Loucy (cell line): ENCODE results near the gene CHRM2.
"Not testable (repeated sequence)": the region's sequence is repeated elsewhere in the genome, so short reads cannot be mapped to it uniquely, and the experiment has no call there.

Source experiments
- H2AFZ ChIP-seq: fragments of 200-600 bp; sonication (generic); 2 replicates; pipeline ENCODE4 v1.6.0; 2016; ENCODE audit warnings: antibody characterized with exemption, mild to moderate bottlenecking, low read length, moderate library complexity
- H3F3A ChIP-seq: fragments of 200-600 bp; 2 replicates; pipeline ENCODE4 v1.6.0; 2016; ENCODE audit warnings: antibody characterized with exemption, low read depth, mild to moderate bottlenecking
- H3K27me3 ChIP-seq: fragments of 200-600 bp; sonication (generic); 2 replicates; pipeline ENCODE4 v1.6.1; 2014; ENCODE audit warnings: low read length, mild to moderate bottlenecking; ENCODE audit not compliant: insufficient read depth, poor library complexity, severe bottlenecking
- H3K36me3 ChIP-seq: fragments of 200-600 bp; sonication (generic); 2 replicates; pipeline ENCODE4 v1.6.1; 2016; ENCODE audit warnings: low read length; ENCODE audit not compliant: insufficient read depth
- H3K4me1 ChIP-seq: fragments of 200-600 bp; sonication (generic); 2 replicates; pipeline ENCODE4 v1.5.1; 2014; ENCODE audit warnings: low read length, mild to moderate bottlenecking; ENCODE audit not compliant: insufficient read depth, poor library complexity, severe bottlenecking
- H3K4me2 ChIP-seq: fragments of 200-600 bp; sonication (generic); 2 replicates; pipeline ENCODE4 v1.6.0; 2014; ENCODE audit warnings: antibody characterized with exemption, low read length, low read depth, mild to moderate bottlenecking; ENCODE audit not compliant: poor library complexity, severe bottlenecking
- H3K4me3 ChIP-seq: fragments of 200-600 bp; sonication (generic); 2 replicates; pipeline ENCODE4 v1.5.1; 2014; ENCODE audit warnings: low read length, mild to moderate bottlenecking, mixed read lengths; ENCODE audit not compliant: poor library complexity, severe bottlenecking
- H3K79me2 ChIP-seq: fragments of 200-600 bp; sonication (generic); 2 replicates; pipeline ENCODE4 v1.6.1; 2014; ENCODE audit warnings: low read length; ENCODE audit not compliant: insufficient read depth
- H3K9ac ChIP-seq: fragments of 200-600 bp; sonication (generic); 2 replicates; pipeline ENCODE4 v1.6.0; 2014; ENCODE audit warnings: mild to moderate bottlenecking, low read depth, low read length, moderate library complexity; ENCODE audit not compliant: poor library complexity, severe bottlenecking
- H3K9me2 ChIP-seq: fragments of 200-600 bp; sonication (generic); replicated peaks from 2 replicates; pipeline ENCODE4 v1.6.1; 2016; ENCODE audit warnings: low read depth, low read length, mixed read lengths
- H3K9me3 ChIP-seq: fragments of 200-600 bp; sonication (generic); 2 replicates; pipeline ENCODE4 v1.6.1; 2014; ENCODE audit warnings: mild to moderate bottlenecking, antibody characterized with exemption, low read length, low read depth; ENCODE audit not compliant: insufficient read depth
- H4K20me1 ChIP-seq: fragments of 200-600 bp; sonication (generic); 2 replicates; pipeline ENCODE4 v1.6.0; 2014; ENCODE audit warnings: antibody characterized with exemption, low read length, mild to moderate bottlenecking; ENCODE audit not compliant: insufficient read depth, poor library complexity, severe bottlenecking
- EZH2phosphoT487 ChIP-seq: fragments of 200-600 bp; IDR thresholded peaks from 2 replicates; pipeline ENCODE4 v1.6.1; 2018; ENCODE audit warnings: antibody characterized with exemption, mild to moderate bottlenecking, moderate library complexity, borderline replicate concordance
- TF ChIP-seq, protein P1 (sequence below): fragments of 200-600 bp; sonication (generic); conservative IDR thresholded peaks from 2 replicates; pipeline ENCODE4 v1.5.1; 2014; ENCODE audit warnings: mild to moderate bottlenecking, antibody characterized with exemption, low read length

Gene CHRM2

DNA sequence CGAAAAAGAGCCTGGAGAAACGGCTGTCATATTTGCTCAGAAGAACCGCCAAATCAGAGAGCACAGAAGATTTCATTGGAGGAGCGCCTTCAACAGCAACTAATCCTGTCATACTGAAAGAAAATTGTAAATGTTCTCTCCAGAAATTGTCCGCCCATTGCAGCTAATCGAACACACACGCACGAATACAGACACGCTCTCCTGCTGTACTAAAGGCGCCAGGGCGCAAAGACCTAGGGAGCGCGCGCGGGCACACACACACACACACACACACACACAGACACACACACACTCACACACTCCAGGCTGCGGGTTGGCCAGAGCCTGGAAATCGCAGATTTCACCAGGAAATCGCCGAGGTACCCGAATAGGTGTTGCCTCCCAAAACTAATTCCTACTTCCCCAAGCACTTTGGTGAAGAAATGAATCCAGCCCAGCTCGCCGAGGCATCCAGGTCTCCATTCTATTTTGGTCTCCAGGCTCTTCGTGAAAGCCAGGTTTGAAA is at the start of gene CHRM2:
CHRM2 (plus strand) TSS at position 157 of the 505 bp plus-strand sequence. CDS start 146,214 bp downstream, outside the sequence.
- H3K9ac ChIP-seq = no peak within 1 kb of the TSS

DNA sequence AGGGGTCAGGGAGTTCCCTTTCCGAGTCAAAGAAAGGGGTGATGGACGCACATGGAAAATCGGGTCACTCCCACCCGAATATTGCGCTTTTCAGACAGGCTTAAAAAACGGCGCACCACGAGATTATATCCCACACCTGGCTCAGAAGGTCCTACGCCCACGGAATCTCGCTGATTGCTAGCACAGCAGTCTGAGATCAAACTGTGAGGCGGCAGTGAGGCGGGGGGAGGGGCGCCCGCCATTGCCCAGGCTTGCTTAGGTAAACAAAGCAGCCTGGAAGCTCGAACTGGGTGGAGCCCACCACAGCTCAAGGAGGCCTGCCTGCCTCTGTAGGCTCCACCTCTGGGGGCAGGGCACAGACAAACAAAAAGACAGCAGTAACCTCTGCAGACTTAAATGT is 37.1 kb upstream of the CHRM2 start:
- H3K9me3 ChIP-seq, H3F3A ChIP-seq, H3K4me1 ChIP-seq, H3K36me3 ChIP-seq, H3K4me3 ChIP-seq, H3K79me2 ChIP-seq, H3K9me2 ChIP-seq, H3K4me2 ChIP-seq, H3K9ac ChIP-seq, H4K20me1 ChIP-seq, H3K27me3 ChIP-seq, H2AFZ ChIP-seq: not testable (repeated sequence)

More for the DNA sequence above, at the start of gene CHRM2:
- Histone ChIP-seq H3K27me3 (no peaks in the 10 kb centered on the region), H3K36me3 (no peaks in the 10 kb centered on the region), H3K9me2 (no peaks in the 10 kb centered on the region), H3K79me2 (no peaks in the 10 kb centered on the region), H3K9me3 (no peaks in the 10 kb centered on the region), H3K4me2 (no peak within 1 kb of the TSS), H3F3A (no peaks in the 10 kb centered on the region), H4K20me1 (no peaks in the 10 kb centered on the region), H3K4me3 (no peak within 1 kb of the TSS), H3K4me1 (no peaks in the 10 kb centered on the region), H2AFZ (no peak within 1 kb of the TSS)
- no peak for TF ChIP-seq EZH2phosphoT487
- TF ChIP-seq, protein P1, sequence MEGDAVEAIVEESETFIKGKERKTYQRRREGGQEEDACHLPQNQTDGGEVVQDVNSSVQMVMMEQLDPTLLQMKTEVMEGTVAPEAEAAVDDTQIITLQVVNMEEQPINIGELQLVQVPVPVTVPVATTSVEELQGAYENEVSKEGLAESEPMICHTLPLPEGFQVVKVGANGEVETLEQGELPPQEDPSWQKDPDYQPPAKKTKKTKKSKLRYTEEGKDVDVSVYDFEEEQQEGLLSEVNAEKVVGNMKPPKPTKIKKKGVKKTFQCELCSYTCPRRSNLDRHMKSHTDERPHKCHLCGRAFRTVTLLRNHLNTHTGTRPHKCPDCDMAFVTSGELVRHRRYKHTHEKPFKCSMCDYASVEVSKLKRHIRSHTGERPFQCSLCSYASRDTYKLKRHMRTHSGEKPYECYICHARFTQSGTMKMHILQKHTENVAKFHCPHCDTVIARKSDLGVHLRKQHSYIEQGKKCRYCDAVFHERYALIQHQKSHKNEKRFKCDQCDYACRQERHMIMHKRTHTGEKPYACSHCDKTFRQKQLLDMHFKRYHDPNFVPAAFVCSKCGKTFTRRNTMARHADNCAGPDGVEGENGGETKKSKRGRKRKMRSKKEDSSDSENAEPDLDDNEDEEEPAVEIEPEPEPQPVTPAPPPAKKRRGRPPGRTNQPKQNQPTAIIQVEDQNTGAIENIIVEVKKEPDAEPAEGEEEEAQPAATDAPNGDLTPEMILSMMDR = no peak

DNA sequence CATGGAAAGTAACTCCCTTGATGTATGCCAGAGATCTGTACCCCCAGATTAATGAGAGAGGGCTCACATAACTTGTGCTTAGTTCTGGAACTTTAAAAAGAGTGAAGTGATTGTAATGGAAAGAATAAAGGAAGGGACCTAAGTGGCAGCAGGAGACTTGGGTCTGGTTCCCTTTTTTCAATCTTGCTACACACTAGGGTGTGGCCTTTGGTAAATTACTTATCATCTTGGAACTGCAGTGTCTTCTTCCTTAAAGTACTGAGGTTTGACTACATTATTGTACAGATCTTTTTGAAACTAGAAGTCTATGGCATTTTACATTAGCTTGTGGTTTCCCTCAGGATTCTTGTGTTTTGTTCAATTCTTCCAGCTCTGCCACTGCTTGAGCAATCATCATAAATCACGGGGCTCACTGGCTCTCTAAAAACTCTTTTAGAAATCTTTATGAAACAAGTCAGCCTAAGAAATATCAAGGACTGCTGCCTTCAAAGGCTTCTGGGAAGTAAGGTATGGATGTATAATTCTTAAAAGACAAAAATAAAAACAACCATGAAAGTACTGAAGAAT is 22.5 kb upstream of the CHRM2 start:
- no peak overlapping the region for H3K9ac ChIP-seq

More for the DNA sequence above, 22.5 kb upstream of the CHRM2 start:
- H3K9me2 ChIP-seq = 0 out of 2 replicates have a peak, but pooled peaks cover 3% of the 10 kb centered on the region
- no peaks in the 10 kb centered on the region for H3K27me3 ChIP-seq
- no peaks in the 10 kb centered on the region for H3K36me3 ChIP-seq
- H2AFZ ChIP-seq = no peak overlapping the region
- TF ChIP-seq, protein P1 = no peak
- TF ChIP-seq EZH2phosphoT487 = no peak
- no peaks in the 10 kb centered on the region for H3K4me1 ChIP-seq
- no peak overlapping the region for H3K4me2 ChIP-seq
- no peaks in the 10 kb centered on the region for H3F3A ChIP-seq
- H3K4me3 ChIP-seq = no peak overlapping the region
- H3K79me2 ChIP-seq = no peaks in the 10 kb centered on the region
- no peaks in the 10 kb centered on the region for H4K20me1 ChIP-seq
- H3K9me3 ChIP-seq = no peaks in the 10 kb centered on the region
